Neuronal stem cell (in vitro differentiated cells): ENCODE measurements around the gene LST1. TPM values are rescaled to one million over a fixed set of nuclear protein-coding genes. Genes with fewer than 3 reads are reported as not detected.
A peak's percentile ranks its signal among the peaks of the same experiment; 100 is the strongest.

Experiments
- small RNA-seq: library from polyadenylated mRNA; stranded (forward); fragments of <200 nt; extraction: miRNeasy Mini kit (QIAGEN cat#:217004); gene quantifications from one replicate; pipeline ENCODE3, GENCODE V24; 2013; ENCODE audit not compliant: insufficient read depth

The LST1 gene

Small RNA genes within 50 kb of the gene (small RNA-seq; reads per million reads assigned to genes)
- not detected for gene MIR6832
- 70.2 reads per million, percentile 95 among the genes with 10 or more reads in this experiment for gene SNORA38
- gene SNORD117: 610 reads per million, percentile 99 among the genes with 10 or more reads in this experiment
- gene SNORD84: not detected
- gene UQCRHP1: not detected
